ENCODE measurements around the gene CYREN.

The CYREN gene

GRCh38 chr7:135197343-135197742 is 26.8 kb upstream of the CYREN start:
- no peak for DNase-seq (ENCODE audit: low spot score)

- DNase-seq (ENCODE audit: low spot score), result no peak
These were observed 25.6 kb upstream of the CYREN start for GRCh38 chr7:135195968-135196629.

GRCh38 chr7:135195156-135195555 is 24.6 kb upstream of the CYREN start:
- DNase-seq (ENCODE audit: low spot score), result no peak

GRCh38 chr7:135194494-135195095 is 24.1 kb upstream of the CYREN start:
- DNase-seq (ENCODE audit: low spot score), result no peak

GRCh38 chr7:135193615-135194081 is 23.1 kb upstream of the CYREN start:
- no peak for DNase-seq (ENCODE audit: low spot score)

- DNase-seq (ENCODE audit: low spot score), result no peak
These were observed 22.5 kb upstream of the CYREN start for GRCh38 chr7:135192914-135193536.

- no peak for DNase-seq (ENCODE audit: low spot score)
These were observed 20.2 kb upstream of the CYREN start for GRCh38 chr7:135190703-135191102.

- DNase-seq (ENCODE audit: low spot score), result no peak
These were observed 19.5 kb upstream of the CYREN start for GRCh38 chr7:135189961-135190360.

- DNase-seq (ENCODE audit: low spot score), result no peak
These were observed 18.7 kb upstream of the CYREN start for GRCh38 chr7:135189221-135189662.

GRCh38 chr7:135188298-135188984 is 17.9 kb upstream of the CYREN start:
- DNase-seq (ENCODE audit: low spot score), result no peak

GRCh38 chr7:135186841-135187253 is 16.3 kb upstream of the CYREN start:
- DNase-seq (ENCODE audit: low spot score), result no peak

- DNase-seq (ENCODE audit: low spot score), result no peak
These were observed 15.7 kb upstream of the CYREN start for GRCh38 chr7:135186261-135186540.

GRCh38 chr7:135185471-135186260 is 15.2 kb upstream of the CYREN start:
- no peak for DNase-seq (ENCODE audit: low spot score)

GRCh38 chr7:135184254-135184841 is 13.8 kb upstream of the CYREN start:
- DNase-seq (ENCODE audit: low spot score), result no peak

GRCh38 chr7:135183478-135183877 is 13.0 kb upstream of the CYREN start:
- DNase-seq (ENCODE audit: low spot score), result no peak

GRCh38 chr7:135181929-135182678 is 11.6 kb upstream of the CYREN start:
- no peak for DNase-seq (ENCODE audit: low spot score)

GRCh38 chr7:135181261-135181928 is 10.9 kb upstream of the CYREN start:
- no peak for DNase-seq (ENCODE audit: low spot score)

GRCh38 chr7:135180122-135180521 is 9.6 kb upstream of the CYREN start:
- DNase-seq (ENCODE audit: low spot score), result no peak

GRCh38 chr7:135179321-135179925 is 8.9 kb upstream of the CYREN start:
- DNase-seq (ENCODE audit: low spot score), result no peak

- no peak for DNase-seq (ENCODE audit: low spot score)
These were observed 7.9 kb upstream of the CYREN start for GRCh38 chr7:135178364-135178763.
